Right lobe of liver (tissue), 6 donors: ENCODE data around the gene TOX3. TPM values are rescaled to one million over a fixed set of nuclear protein-coding genes. Genes with fewer than 3 reads are reported as not detected.

Experiments
- ATAC-seq, 4 donors: fragments of 200-7000 bp; cut with Tn5 transposase; one replicate each; pipeline ENCODE4 v1.9.1; 2020; ENCODE audit warnings: mild to moderate bottlenecking in 4 of 4, moderate library complexity in 4 of 4
- DNase-seq, 3 donors: peaks; one replicate each; pipeline ENCODE4 v3.0.0-alpha.2; 2020
- H3K27ac ChIP-seq, 3 donors: fragments of 200-600 bp; one replicate each; pipeline ENCODE4 v1.8.0; 2022
- H3K27me3 ChIP-seq, 2 donors: fragments of 200-600 bp; one replicate each; pipeline ENCODE4 v1.8.0; 2022
- H3K36me3 ChIP-seq, 4 donors: fragments of 200-600 bp; sonication (generic) in 1 of 4; one replicate each; pipeline versions ENCODE4 v1.5.1 to v1.8.0; 2017 to 2022; ENCODE audit warnings: control low read depth in 1 of 4
- H3K4me1 ChIP-seq, 4 donors: fragments of 200-600 bp; sonication (generic) in 1 of 4; one replicate each; pipeline versions ENCODE4 v1.5.1 to v1.8.0; 2017 to 2022; ENCODE audit warnings: control low read depth in 1 of 4
- H3K4me3 ChIP-seq, 3 donors: fragments of 200-600 bp; one replicate each; pipeline ENCODE4 v1.8.0; 2022
- H3K9me3 ChIP-seq, 4 donors: fragments of 200-600 bp; sonication (generic) in 1 of 4; one replicate each; pipeline versions ENCODE4 v1.5.1 to v1.8.0; 2017 to 2022; ENCODE audit warnings: control low read depth in 1 of 4
- POLR2A ChIP-seq: fragments of 450-650 bp; IDR thresholded peaks from one replicate; pipeline ENCODE4 v1.6.1; 2017; ENCODE audit warnings: antibody characterized with exemption, mild to moderate bottlenecking
- whole genome bisulfite sequencing: methylation state at CpG from one replicate; pipeline ENCODE4 v1.1.6; 2018; ENCODE audit warnings: low coverage, low lambda C conversion rate; ENCODE audit not compliant: insufficient coverage; ENCODE audit errors: missing lambda C conversion rate; 5-methylcytosine and 5-hydroxymethylcytosine counted together
- intact Hi-C, 2 donors: fragments of 100-400 bp; cut with DNase I; formaldehyde crosslinking; loops; one replicate each; pipeline versions ENCODE4 v1.11.2 to v1.14.1; 2022
- total RNA-seq, 6 experiments: library from RNA; depleted of rRNA in 2 of 6; stranded (reverse); fragments of >200 nt in 2 of 6; fragmentation: NEBNext Ultra II Directional in 3 of 6; extraction: Animal tissue kit (Norgen Biotek cat#: 25700) in 3 of 6; gene quantifications; one replicate each; pipeline versions ENCODE4 v1.1.0 to v1.2.4, GENCODE V29; 2016 to 2023
- TF ChIP-seq, protein P1 (sequence below), 4 donors: fragments of 200-600 bp in 3 of 4; fragments of 450-650 bp in 1 of 4; IDR thresholded peaks; one replicate each; pipeline versions ENCODE4 v1.5.1 to v1.8.0; 2016 to 2022; ENCODE audit warnings: antibody characterized with exemption in 4 of 4, mild to moderate bottlenecking in 2 of 4
- donor health status: DM: no; HTN: yes; CAD: no.
- donor health status: DM: no; HTN: no; CAD: no.
- donor health status: DM: no; HTN: no; CAD: no.
- donor health status: DM: no; HTN: yes; CAD: no.
- donor health status: DM: no; HTN: yes; CAD: no.

TOX3 gene
- total RNA-seq, 6 experiments from 2014 or later = 0.92 to 5.8 (median 3.6) TPM

DNA sequence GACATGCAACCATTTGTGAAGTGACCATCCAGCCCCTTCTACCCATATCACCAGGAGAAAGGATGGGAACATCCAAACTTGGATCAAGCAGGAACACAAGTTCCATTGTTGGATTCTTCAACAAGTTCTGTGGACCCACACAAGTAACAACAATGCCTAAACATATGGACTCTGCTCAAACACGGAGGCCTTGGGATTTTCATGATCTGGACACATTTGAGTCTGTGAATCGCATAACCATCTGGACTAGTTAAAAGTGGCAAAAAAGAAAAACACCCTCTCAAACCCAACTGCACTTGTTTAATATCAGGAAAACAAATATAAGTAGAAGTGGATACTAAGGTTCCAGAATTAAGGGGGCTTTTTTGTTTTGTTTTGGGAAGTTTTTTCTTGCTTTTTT lies 70.8 kb downstream of the TOX3 start:
- H3K4me3 ChIP-seq = no peak overlapping the region
- no peak overlapping the region for H3K27ac ChIP-seq
- peaks cover 0 to 11% (median 0%) of the 10 kb centered on the region in 4 donors for H3K4me1 ChIP-seq
- intact Hi-C loops = no loop called here
- 80% methylated on average over 2 of the region's 2 CpGs for WGBS
- DNase-seq (no peak), ATAC-seq (no peak)
- no peaks in the 10 kb centered on the region for H3K36me3 ChIP-seq
- no peaks in the 10 kb centered on the region for H3K27me3 ChIP-seq
- no peak for TF ChIP-seq POLR2A
- TF ChIP-seq, protein P1, sequence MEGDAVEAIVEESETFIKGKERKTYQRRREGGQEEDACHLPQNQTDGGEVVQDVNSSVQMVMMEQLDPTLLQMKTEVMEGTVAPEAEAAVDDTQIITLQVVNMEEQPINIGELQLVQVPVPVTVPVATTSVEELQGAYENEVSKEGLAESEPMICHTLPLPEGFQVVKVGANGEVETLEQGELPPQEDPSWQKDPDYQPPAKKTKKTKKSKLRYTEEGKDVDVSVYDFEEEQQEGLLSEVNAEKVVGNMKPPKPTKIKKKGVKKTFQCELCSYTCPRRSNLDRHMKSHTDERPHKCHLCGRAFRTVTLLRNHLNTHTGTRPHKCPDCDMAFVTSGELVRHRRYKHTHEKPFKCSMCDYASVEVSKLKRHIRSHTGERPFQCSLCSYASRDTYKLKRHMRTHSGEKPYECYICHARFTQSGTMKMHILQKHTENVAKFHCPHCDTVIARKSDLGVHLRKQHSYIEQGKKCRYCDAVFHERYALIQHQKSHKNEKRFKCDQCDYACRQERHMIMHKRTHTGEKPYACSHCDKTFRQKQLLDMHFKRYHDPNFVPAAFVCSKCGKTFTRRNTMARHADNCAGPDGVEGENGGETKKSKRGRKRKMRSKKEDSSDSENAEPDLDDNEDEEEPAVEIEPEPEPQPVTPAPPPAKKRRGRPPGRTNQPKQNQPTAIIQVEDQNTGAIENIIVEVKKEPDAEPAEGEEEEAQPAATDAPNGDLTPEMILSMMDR (IDR thresholded peaks at IDR 0.05) = no peak
- H3K9me3 ChIP-seq = no peaks in the 10 kb centered on the region

DNA sequence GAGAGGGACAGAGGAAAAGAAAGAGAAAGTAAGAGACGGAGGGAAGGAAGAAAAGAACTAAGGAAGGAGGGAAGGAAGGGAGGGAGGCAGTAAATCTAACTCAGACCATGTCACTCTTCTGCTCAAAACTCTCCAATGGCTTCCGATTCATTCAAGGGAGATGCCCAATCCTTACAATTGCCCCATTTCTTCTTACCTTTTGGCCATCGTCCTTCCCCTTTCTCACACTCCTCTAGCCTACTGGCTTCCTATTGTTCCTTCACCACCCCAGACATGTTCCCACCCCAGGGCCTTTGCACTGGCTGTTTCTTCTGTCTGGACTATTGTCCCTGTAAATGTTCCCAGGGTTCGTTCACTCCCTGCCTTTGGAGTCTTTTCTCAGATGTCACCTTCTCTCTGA lies 72.3 kb downstream of the TOX3 start:
- H3K27ac ChIP-seq = no peak overlapping the region
- intact Hi-C loops = no loop called here
- no peak for TF ChIP-seq POLR2A
- TF ChIP-seq, protein P1 (IDR thresholded peaks at IDR 0.05) = no peak
- H3K9me3 ChIP-seq = no peaks in the 10 kb centered on the region
- DNase-seq = no peak
- H3K36me3 ChIP-seq = no peaks in the 10 kb centered on the region
- peaks cover 0 to under 1% (median 0%) of the 10 kb centered on the region in 4 donors for H3K4me1 ChIP-seq
- no peak for ATAC-seq
- no peak overlapping the region for H3K4me3 ChIP-seq
- H3K27me3 ChIP-seq = no peaks in the 10 kb centered on the region
- WGBS = 96% methylated on average over 3 of the region's 4 CpGs

DNA sequence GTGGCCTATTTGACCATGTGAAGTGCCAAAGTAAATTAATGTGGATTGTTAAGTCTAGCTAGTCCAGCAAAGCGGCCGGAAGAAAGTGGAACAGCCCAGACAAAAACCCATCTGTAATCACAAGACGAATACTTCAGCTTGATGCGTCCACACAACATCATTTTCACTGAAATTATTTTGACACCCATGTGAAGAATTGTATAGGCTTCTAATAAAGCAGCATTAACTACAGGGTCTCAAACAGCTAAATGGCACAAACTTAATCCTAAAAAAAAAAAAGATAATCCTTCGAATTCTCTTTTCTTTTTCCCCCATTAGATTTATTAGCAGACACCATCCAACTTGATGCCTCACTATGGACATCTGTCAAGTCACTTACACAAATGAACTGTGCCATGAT lies 73.8 kb downstream of the TOX3 start:
- no peak for ATAC-seq
- intact Hi-C loops = no loop called here

DNA sequence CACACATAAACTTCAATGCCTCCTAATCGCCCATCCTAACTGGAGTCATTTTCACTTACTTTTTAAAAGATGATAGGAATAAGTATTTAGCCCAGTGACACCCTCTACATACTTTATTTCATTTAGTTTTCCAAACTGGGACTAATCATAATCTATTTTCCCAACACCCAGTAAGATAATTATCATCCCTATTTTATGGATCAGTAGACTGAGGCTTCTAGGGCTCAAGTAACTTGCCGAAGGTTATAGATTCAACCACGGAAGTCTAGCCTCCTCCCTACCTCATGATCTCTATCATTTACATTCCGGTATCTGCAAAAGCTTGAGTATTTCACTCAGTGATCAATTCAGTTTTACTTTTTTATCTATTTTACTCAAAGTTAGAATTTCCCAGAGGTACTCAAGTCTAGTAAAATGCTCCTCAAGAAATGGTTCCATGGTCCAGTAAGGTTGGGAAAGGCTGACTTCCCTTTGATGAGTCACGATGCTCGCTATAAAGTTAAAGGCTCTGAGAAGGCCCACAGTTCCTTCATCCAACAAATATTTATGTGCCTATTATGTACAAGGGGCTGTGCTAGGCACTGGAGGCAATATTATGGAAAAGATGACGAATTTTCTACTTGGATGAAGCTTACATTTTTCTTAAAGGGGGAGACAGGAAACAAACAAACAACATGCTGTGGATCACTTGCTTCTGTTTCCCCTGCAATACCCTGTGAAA lies 75.1 kb downstream of the TOX3 start:
- no peaks in the 10 kb centered on the region for H3K9me3 ChIP-seq
- 88% methylated on average over 7 of the region's 7 CpGs for WGBS

More for the DNA sequence above, 73.8 kb downstream of the TOX3 start:
- WGBS = 84% methylated on average over 5 of the region's 5 CpGs
- Histone ChIP-seq H3K27ac (no peak overlapping the region), H3K27me3 (no peaks in the 10 kb centered on the region), H3K36me3 (no peaks in the 10 kb centered on the region), H3K4me1 (no peaks in the 10 kb centered on the region), H3K4me3 (no peak overlapping the region), H3K9me3 (no peaks in the 10 kb centered on the region)
- no peak for DNase-seq
- TF ChIP-seq, protein P1 (IDR thresholded peaks at IDR 0.05) = no peak
- TF ChIP-seq POLR2A = no peak

More for the DNA sequence above, 75.1 kb downstream of the TOX3 start:
- Histone ChIP-seq H3K27me3 (no peaks in the 10 kb centered on the region), H3K4me1 (no peaks in the 10 kb centered on the region), H3K27ac (no peak overlapping the region), H3K4me3 (no peak overlapping the region), H3K36me3 (no peaks in the 10 kb centered on the region)
- no peak for DNase-seq
- no peak for ATAC-seq
- intact Hi-C loops = no loop called here
- TF ChIP-seq, protein P1 (IDR thresholded peaks at IDR 0.05) = no peak
- no peak for TF ChIP-seq POLR2A
